HG03139 (cell line): Measurements from ENCODE around the gene STRN4.
"Not testable (repeated sequence)": the region's sequence is repeated elsewhere in the genome, so short reads cannot be mapped to it uniquely, and the experiment has no call there.

ENCODE experiments used
- ATAC-seq: cut with Tn5 transposase; IDR thresholded peaks from one replicate; pipeline ENCODE4 v1.9.1; 2021; ENCODE audit not compliant: unreplicated experiment

Gene STRN4

GRCh38 chr19:46746281-46747057, at the start of gene STRN4:
Gene STRN4, minus strand, starts transcription at chr19:46746450. Its CDS starts 20 bp downstream, at chr19:46746430.
- peak; percentile 47 for ATAC-seq

DNA sequence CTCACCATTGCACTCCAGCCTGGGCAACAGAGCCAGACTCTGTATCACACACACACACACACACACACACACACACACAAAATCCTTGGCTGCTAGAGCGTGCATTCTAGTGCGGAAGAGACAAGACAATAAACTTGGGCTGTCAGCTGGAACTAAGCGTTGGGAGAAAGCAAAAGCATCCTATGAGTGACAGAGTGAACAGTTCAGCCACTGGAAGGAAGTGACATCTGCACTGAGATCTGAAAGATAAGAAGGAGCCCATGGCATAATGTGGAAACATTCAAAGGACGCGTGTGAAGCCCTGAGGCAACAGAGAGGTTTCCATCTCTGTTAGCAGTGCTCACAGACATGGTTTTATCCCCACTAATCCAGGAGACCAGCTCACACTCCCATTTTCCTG, 45.7 kb upstream of the STRN4 start:
- no peak for ATAC-seq

DNA sequence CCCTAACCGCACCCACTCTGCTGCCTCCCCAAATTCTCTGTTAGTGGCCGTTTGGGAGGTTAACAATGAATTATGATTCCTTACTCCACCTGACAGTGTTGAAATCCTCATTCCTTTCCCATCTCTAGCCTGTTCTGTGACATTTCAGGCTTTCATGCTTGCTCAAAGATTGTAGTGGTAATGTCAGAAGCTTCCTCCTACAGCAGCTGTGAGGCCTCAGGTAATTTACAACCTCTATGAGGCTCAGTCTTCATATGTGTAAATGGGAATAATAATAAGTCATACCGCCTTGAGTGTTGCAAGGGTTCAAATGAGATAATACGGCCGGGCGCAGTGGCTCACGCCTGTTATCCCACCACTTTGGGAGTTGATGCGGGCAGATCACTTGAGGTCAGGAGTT, 43.1 kb upstream of the STRN4 start:
- ATAC-seq, result no peak

- ATAC-seq, result no peak
Observed at GRCh38 chr19:46788968-46789338, 42.7 kb upstream of the STRN4 start.

GRCh38 chr19:46788262-46788967, 42.2 kb upstream of the STRN4 start, which contains the start of gene SLC1A5:
Gene SLC1A5, minus strand, starts transcription at chr19:46788594. Its CDS starts 629 bp downstream, at chr19:46787965.
- peak; percentile 67 for ATAC-seq

DNA sequence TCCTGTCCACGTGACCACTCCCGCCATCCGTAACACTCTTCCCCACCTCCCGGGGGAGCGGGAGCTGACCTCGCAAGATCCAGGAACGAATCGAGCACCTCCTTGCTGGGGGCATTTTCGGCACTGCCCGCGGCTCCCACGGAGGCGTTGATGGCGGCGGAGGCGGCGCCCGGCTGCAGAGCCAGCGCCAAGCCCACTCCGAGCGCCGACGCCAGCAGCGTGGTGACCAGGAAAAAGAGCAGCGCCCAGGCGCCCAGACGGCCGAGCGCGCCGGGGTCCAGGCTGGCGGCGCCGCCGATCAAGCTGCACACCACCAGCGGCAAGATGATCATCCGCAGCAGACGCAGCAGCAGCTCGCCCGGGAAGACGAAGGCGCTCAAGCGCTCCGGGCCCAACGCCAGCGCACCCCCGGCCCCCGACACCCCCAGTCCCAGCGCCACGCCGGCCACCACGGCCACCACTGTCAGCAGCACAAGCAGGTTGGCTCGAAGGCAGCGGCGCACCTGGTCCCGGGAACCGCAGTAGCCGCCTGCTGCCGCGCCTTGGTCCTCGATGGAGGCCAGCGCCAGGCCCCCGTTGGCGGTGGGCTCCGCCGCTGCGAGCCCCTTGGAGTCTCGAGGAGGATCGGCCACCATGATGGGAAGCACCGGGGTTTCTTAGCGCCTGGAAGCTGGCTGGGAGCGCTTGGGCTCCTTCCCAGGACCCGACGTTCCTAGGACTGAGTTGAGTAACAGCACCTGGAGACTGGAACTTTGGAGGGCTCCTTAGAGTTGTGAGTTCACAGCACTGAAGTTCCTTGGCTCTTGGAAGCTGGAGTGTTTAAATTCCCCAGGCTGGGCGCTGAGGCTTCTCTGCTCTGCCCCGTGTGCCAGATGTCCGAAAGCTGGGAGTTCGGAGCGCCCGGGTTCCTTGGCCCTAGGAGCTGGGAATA, 41.3 kb upstream of the STRN4 start:
- ATAC-seq, result no peak

GRCh38 chr19:46787040-46787330, 40.7 kb upstream of the STRN4 start:
- ATAC-seq, result no peak

DNA sequence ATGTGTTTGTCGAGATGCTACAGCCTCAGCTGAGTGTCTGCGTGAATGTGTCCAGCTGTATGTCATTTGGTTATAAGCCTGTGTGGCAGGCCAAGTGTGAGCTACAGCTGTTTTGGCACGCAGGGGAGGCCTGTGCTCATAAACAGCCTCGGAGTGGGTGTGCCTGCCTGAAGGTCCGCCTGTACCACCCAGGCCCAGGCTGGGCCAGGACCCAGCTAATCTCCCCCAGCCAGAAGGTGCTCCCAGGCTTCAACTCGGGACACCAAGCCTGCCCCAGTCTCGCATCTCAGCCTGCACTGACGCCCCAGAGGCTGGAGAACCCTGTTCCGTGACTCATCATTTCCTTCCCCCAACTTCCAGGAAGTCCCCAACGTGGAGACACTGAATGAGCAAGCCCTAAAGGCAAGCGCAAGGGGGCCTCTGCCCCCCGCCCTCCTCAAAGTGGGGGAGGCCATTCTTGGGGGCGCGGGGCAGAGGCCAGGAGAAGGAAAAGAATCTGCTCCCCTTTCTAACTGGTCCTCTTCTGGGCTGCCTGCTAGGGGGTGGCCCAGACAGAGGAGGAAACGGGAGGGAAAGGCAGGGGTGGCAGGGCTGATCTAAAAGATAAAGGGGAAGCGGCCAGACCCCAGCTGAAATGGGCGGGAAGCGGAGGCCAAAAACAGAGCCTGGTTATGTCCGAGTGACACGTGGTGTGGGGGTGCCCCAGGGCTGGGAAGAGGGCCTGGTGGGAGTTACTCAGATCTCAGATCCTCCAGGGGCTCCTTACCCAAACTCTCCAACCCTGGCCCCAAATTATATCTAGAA, 40.2 kb upstream of the STRN4 start:
- no peak for ATAC-seq

GRCh38 chr19:46785980-46786235, 39.7 kb upstream of the STRN4 start:
- no peak for ATAC-seq

DNA sequence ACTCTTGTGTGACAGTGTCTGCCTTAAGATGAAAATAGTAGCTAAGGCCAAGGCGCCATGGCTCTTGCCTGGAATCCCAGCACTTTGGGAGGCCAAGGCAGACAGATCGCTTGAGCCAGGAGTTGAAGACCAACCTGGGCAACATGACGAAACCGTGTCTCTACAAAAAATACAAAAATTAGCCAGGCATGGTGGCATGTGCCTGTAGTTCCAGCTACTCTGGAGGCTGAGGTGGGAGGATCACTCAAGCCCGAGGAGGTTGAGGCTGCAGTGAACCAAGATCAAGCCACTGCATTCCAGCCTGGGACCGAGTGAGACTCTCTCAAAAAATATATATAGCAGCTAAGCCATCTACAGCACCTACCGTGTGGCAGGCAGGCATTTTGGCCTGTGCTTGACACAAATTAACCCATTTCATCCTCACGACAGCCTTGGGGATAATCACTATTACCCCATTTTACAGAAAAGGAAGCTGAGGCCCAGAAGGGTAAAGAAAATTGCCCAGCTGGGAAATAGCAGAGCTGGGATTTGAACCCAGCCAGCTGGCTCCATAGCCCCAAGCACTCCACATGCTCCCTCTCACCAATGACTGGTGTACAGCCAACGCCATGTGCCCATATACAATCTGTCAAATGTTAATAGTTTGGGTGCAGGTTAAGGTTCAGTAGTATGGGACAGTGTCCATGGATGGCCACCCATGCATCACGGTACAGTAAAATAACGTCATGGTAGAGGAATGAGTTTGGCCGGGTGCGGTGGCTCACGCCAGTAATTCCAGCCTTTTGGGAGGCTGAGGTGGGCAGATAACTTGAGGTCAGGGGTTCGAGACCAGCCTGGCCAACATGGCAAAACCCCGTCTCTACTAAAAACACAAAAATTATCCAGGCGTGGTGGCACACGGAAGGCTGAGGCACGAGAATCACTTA, 39.1 kb upstream of the STRN4 start:
- no peak for ATAC-seq

- no peak for ATAC-seq
Observed at GRCh38 chr19:46784262-46785053, 38.2 kb upstream of the STRN4 start.

DNA sequence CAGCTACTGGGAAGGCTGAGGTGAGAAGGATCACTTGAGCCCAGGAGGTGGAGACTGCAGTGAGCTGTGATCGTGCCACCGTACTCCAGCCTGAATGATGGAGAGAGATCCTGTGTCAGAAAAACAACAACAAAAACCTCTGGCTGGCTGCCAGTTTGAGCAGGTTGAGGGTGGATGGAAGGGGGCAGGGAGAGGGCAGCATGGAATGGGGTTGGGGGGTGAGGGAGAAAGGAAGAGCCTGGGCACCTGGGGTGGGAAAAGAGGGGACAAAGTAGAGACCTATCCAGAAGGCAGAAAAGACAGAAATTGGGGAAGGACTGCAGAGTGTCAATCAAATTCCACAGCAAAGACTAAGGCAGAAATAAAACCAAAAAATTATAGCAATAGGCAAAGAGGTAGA, 37.4 kb upstream of the STRN4 start:
- no peak for ATAC-seq

DNA sequence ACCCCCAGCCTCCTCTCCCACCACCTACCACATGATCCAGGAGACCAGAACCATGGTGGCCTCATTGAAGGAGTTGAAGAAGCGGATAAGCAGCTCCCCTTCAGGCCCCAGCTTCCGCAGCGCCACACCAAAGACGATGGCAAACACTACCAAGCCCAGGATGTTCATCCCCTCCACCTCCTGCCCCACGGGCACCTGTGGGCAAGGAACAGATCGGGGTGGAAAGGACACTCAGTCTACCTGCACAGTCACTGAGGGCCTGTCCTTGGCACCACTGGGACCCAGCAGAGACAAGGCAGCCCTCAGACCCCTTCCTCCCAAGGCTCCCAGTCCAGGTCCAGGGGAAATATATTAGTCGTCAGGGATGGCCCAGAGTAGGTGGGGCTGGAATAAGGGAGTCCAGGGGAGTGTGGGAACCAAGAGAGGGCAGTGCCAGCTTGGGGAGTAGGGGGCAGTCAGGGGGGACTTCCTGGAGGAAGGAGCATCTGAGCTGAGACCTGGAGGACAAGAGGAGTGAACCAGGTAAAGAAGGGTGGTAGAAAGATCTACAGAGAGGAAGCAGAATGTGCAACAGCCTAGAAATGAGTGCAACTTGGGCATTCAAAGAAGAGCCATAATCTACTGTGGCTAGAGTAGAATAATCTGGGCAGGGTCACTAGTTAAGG, 36.2 kb upstream of the STRN4 start:
- ATAC-seq, result no peak

GRCh38 chr19:46777956-46778645, 31.9 kb upstream of the STRN4 start:
- not testable (repeated sequence) for ATAC-seq

GRCh38 chr19:46776927-46777911, 31.0 kb upstream of the STRN4 start:
- ATAC-seq, result no peak

GRCh38 chr19:46775642-46776258, 29.5 kb upstream of the STRN4 start:
- no peak for ATAC-seq
